ENCODE measurements around the gene PRKN.

PRKN gene

DNA sequence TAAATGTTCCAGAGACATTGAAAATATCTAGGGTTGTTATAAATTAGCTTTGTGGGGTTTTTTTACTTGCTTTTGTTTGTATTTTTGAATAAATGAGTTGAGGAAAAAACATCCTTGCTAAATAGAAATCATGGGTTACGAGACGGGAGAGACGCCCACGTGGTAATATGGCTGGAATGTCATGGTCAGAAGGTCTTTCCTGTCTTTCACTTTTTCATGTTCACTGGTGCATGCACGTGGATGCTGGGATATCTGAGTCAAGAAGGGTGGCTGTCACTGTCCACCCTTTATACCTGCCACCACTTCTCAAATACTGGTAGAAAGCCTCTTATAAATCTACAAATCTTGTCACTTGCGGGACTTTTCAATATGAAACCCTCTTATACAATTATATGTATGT lies 1195.0 kb downstream of the PRKN start:
- no peaks in the 10 kb centered on the region for H3K4me1 ChIP-seq (ENCODE audit: insufficient read depth, low read length)
- H3K4me2 ChIP-seq (ENCODE audit: insufficient read depth, low read length), result no peak overlapping the region
- H3K79me2 ChIP-seq (ENCODE audit: insufficient read depth, low read length), result no peaks in the 10 kb centered on the region
- H2AFZ ChIP-seq (ENCODE audit: low read depth, low read length), result no peak overlapping the region
- H3K4me3 ChIP-seq (ENCODE audit: low read depth in 1 of 2, low read length in 2 of 2), result no peak overlapping the region
- H3K9ac ChIP-seq (ENCODE audit: low read depth, low read length), result no peak overlapping the region
- H4K20me1 ChIP-seq (ENCODE audit: insufficient read depth, low read length), result no peaks in the 10 kb centered on the region
- no peak overlapping the region for H3K27ac ChIP-seq (ENCODE audit: low read length)
- no peaks in the 10 kb centered on the region for H3K36me3 ChIP-seq (ENCODE audit: insufficient read depth, low read length)
- no peak for TF ChIP-seq EZH2 (IDR thresholded peaks at IDR 0.05; ENCODE audit: borderline replicate concordance, low read depth, low read length, severe bottlenecking)
- TF ChIP-seq, protein P1, sequence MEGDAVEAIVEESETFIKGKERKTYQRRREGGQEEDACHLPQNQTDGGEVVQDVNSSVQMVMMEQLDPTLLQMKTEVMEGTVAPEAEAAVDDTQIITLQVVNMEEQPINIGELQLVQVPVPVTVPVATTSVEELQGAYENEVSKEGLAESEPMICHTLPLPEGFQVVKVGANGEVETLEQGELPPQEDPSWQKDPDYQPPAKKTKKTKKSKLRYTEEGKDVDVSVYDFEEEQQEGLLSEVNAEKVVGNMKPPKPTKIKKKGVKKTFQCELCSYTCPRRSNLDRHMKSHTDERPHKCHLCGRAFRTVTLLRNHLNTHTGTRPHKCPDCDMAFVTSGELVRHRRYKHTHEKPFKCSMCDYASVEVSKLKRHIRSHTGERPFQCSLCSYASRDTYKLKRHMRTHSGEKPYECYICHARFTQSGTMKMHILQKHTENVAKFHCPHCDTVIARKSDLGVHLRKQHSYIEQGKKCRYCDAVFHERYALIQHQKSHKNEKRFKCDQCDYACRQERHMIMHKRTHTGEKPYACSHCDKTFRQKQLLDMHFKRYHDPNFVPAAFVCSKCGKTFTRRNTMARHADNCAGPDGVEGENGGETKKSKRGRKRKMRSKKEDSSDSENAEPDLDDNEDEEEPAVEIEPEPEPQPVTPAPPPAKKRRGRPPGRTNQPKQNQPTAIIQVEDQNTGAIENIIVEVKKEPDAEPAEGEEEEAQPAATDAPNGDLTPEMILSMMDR (IDR thresholded peaks at IDR 0.05; ENCODE audit: borderline replicate concordance, extremely low read depth, low read length, poor library complexity, severe bottlenecking), result no peak
- no peaks in the 10 kb centered on the region for H3K9me3 ChIP-seq (ENCODE audit: insufficient read depth, low read length, severe bottlenecking)
- no peak for ATAC-seq (ENCODE audit: insufficient read depth, low read depth)
- DNase-seq, result no peak
- H3K27me3 ChIP-seq (ENCODE audit: insufficient read depth, low read length, poor library complexity), result no peaks in the 10 kb centered on the region

DNA sequence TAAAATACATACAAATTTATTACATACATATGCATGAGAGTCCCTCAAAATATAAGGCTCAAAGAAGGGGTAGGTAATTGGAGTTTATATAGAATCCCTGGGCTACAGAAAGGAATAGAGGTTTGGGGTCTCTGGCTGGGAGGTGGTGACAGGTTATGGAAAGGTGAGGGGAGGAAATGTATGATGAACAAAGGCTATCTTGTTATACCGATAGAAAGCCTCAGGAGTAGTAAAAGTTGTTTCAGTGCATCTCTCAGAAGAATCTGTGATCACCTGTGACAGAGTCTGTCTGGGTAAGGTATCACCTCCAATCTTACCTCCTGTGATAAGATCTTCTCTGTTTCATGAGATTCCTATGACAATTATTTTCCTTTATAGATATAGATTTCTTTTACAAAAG lies 1200.8 kb downstream of the PRKN start:
- no peaks in the 10 kb centered on the region for H3K4me1 ChIP-seq (ENCODE audit: insufficient read depth, low read length)
- H3K27ac ChIP-seq (ENCODE audit: low read length), result no peak overlapping the region
- H4K20me1 ChIP-seq (ENCODE audit: insufficient read depth, low read length), result no peaks in the 10 kb centered on the region
- H3K4me2 ChIP-seq (ENCODE audit: insufficient read depth, low read length), result no peak overlapping the region
- H3K27me3 ChIP-seq (ENCODE audit: insufficient read depth, low read length, poor library complexity), result no peaks in the 10 kb centered on the region
- no peak for ATAC-seq (ENCODE audit: insufficient read depth, low read depth)
- no peak overlapping the region for H3K4me3 ChIP-seq (ENCODE audit: low read depth in 1 of 2, low read length in 2 of 2)
- no peak for TF ChIP-seq EZH2 (IDR thresholded peaks at IDR 0.05; ENCODE audit: borderline replicate concordance, low read depth, low read length, severe bottlenecking)
- TF ChIP-seq, protein P1 (IDR thresholded peaks at IDR 0.05; ENCODE audit: borderline replicate concordance, extremely low read depth, low read length, poor library complexity, severe bottlenecking), result no peak
- H3K9ac ChIP-seq (ENCODE audit: low read depth, low read length), result no peak overlapping the region
- H3K79me2 ChIP-seq (ENCODE audit: insufficient read depth, low read length), result no peaks in the 10 kb centered on the region
- no peak overlapping the region for H2AFZ ChIP-seq (ENCODE audit: low read depth, low read length)
- no peak for DNase-seq
- peaks cover 2% of the 10 kb centered on the region for H3K9me3 ChIP-seq (ENCODE audit: insufficient read depth, low read length, severe bottlenecking)
- no peaks in the 10 kb centered on the region for H3K36me3 ChIP-seq (ENCODE audit: insufficient read depth, low read length)

DNA sequence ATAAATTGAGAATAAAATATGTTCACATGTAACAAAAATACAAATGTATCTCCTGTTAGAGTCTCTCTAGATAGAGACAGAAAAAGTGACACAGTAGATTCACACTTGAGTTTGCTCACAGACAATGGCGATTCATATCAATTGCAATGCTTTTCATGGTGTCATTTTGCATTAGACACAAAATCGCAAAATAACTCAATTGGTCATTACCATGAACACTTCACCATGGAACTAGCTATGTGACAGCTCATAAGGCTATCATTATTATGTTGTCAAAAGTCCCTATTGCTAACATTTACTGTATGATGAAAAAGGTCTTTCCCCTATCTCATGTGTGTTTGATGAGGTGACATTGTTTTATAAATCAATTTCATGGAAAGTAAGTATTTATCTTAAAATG lies 1204.2 kb downstream of the PRKN start:
- H3K27me3 ChIP-seq (ENCODE audit: insufficient read depth, low read length, poor library complexity), result no peaks in the 10 kb centered on the region
- ATAC-seq (ENCODE audit: insufficient read depth, low read depth) (no peak), DNase-seq (no peak)
- H3K4me3 ChIP-seq (ENCODE audit: low read depth in 1 of 2, low read length in 2 of 2), result no peak overlapping the region
- no peak overlapping the region for H2AFZ ChIP-seq (ENCODE audit: low read depth, low read length)
- no peak overlapping the region for H3K27ac ChIP-seq (ENCODE audit: low read length)
- H3K36me3 ChIP-seq (ENCODE audit: insufficient read depth, low read length), result no peaks in the 10 kb centered on the region
- H3K9ac ChIP-seq (ENCODE audit: low read depth, low read length), result no peak overlapping the region
- H4K20me1 ChIP-seq (ENCODE audit: insufficient read depth, low read length), result no peaks in the 10 kb centered on the region
- peaks cover 2% of the 10 kb centered on the region for H3K9me3 ChIP-seq (ENCODE audit: insufficient read depth, low read length, severe bottlenecking)
- no peaks in the 10 kb centered on the region for H3K79me2 ChIP-seq (ENCODE audit: insufficient read depth, low read length)
- no peaks in the 10 kb centered on the region for H3K4me1 ChIP-seq (ENCODE audit: insufficient read depth, low read length)
- no peak overlapping the region for H3K4me2 ChIP-seq (ENCODE audit: insufficient read depth, low read length)
- no peak for TF ChIP-seq EZH2 (IDR thresholded peaks at IDR 0.05; ENCODE audit: borderline replicate concordance, low read depth, low read length, severe bottlenecking)
- TF ChIP-seq, protein P1 (IDR thresholded peaks at IDR 0.05; ENCODE audit: borderline replicate concordance, extremely low read depth, low read length, poor library complexity, severe bottlenecking), result no peak

DNA sequence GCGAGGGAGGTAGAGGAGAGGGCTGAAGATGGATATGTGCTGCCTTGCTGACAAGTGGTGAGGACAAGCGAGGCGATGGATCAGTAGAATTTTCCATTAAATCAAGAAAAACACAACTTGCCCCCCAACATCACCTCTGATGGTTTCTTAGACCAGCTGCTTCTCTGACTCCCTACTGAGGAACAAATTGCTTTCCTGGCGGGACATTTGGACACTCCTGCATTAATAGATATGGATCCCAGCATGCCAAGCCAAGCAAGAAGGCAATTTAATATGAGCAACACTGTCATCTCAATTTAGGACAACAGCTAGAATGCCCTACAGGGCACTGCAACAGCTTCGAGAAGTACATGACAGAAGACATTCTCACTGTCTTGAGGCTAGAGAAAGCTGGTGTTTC lies 1205.3 kb downstream of the PRKN start:
- ATAC-seq (ENCODE audit: insufficient read depth, low read depth), result no peak
- Histone ChIP-seq H4K20me1 (ENCODE audit: insufficient read depth, low read length) (no peaks in the 10 kb centered on the region), H3K9ac (ENCODE audit: low read depth, low read length) (no peak overlapping the region), H3K4me2 (ENCODE audit: insufficient read depth, low read length) (no peak overlapping the region), H3K36me3 (ENCODE audit: insufficient read depth, low read length) (no peaks in the 10 kb centered on the region), H3K79me2 (ENCODE audit: insufficient read depth, low read length) (no peaks in the 10 kb centered on the region), H3K27ac (ENCODE audit: low read length) (no peak overlapping the region), H3K9me3 (ENCODE audit: insufficient read depth, low read length, severe bottlenecking) (peaks cover 2% of the 10 kb centered on the region), H3K4me1 (ENCODE audit: insufficient read depth, low read length) (no peaks in the 10 kb centered on the region), H3K4me3 (ENCODE audit: low read depth in 1 of 2, low read length in 2 of 2) (no peak overlapping the region), H3K27me3 (ENCODE audit: insufficient read depth, low read length, poor library complexity) (no peaks in the 10 kb centered on the region), H2AFZ (ENCODE audit: low read depth, low read length) (no peak overlapping the region)
- no peak for DNase-seq
- TF ChIP-seq EZH2 (IDR thresholded peaks at IDR 0.05; ENCODE audit: borderline replicate concordance, low read depth, low read length, severe bottlenecking), result no peak

All from DND-41 (cell line).